LNCAP (cell line): ENCODE measurements around the gene SLC6A18.

Experiments
- TF ChIP-seq, protein P1 (sequence below): fragments of 450-650 bp; IDR thresholded peaks from 2 replicates; pipeline ENCODE4 v1.5.1; 2017; ENCODE audit warnings: mild to moderate bottlenecking

Gene SLC6A18

DNA sequence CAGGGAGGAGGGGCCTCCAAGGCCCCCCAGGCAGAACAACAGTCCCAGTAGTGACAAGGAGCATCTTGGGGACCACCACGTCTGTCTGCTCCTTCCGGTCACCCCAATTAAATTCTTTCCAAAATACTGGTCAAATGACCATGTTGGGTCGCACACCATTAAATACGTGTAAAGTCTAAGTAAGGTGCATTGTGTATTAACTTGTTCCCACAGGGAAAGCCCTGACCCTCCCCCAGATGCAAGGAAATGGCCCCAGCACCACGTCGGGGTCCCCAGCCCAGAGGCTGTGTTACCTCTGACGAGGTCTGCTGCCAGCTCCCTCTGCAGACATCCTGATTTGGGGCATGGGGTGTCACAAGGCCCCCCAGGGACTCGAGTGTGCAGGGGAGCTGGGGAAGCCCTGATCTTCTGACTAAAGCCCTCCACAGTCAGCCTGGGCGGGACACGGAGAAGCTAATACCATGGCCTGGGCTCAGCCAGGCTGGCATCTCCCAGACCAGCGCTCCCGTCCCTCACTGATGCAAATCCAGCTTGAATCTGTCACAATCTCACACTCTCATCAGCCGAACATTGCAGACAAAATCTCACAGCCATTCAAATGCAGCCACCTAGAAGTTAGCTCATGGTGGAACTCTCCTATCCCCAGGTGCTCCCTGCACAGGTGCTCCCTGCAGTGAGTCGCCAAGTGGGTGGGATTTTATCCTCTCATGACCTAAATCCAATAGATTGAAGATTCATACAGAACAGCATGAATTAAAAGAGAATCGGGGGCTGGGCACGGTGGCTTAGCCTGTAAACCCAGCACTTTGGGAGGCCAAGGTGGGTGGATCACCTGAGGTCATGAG lies 56.1 kb downstream of the SLC6A18 start:
- TF ChIP-seq, protein P1, sequence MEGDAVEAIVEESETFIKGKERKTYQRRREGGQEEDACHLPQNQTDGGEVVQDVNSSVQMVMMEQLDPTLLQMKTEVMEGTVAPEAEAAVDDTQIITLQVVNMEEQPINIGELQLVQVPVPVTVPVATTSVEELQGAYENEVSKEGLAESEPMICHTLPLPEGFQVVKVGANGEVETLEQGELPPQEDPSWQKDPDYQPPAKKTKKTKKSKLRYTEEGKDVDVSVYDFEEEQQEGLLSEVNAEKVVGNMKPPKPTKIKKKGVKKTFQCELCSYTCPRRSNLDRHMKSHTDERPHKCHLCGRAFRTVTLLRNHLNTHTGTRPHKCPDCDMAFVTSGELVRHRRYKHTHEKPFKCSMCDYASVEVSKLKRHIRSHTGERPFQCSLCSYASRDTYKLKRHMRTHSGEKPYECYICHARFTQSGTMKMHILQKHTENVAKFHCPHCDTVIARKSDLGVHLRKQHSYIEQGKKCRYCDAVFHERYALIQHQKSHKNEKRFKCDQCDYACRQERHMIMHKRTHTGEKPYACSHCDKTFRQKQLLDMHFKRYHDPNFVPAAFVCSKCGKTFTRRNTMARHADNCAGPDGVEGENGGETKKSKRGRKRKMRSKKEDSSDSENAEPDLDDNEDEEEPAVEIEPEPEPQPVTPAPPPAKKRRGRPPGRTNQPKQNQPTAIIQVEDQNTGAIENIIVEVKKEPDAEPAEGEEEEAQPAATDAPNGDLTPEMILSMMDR: no peak

- TF ChIP-seq, protein P1: no peak
Observed at GRCh38 chr5:1282131-1282992, 57.2 kb downstream of the SLC6A18 start.

DNA sequence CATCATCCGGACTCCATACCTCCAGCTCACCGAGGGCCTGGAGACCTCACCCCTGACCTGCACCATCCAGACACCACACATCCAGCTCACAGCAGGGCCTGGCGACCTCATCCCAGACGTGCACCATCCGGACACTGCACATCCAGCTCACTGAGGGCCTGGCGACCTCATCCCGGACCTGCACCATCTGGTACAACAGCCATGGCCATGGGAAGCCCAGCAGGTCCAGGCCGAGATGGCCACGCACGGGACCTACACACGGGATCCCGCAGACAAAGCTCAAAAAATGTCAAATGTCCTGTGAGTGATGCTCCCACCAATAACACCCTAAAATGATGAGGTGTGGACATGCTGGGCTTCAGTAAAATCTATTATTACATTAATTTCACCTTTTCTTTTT lies 60.0 kb downstream of the SLC6A18 start:
- TF ChIP-seq, protein P1: no peak

DNA sequence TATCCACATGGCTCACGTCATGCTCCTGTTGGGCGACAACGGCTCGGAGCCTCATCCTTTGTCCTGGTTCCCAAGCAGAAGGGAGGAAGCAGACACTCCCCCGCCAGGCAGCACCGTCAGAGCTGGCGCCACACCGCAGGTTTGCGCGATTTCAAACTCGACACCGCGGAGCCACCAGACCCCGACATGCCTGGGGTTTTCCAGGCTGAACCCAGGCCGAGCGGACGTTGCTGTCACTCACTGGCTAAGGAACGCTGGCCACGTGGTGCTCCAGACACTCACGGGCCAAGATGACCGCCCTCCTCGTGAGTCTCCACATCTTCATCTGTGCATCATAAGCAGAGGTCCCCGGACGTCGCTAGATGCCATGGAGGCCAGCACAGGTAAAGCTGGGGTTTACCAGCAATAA lies 60.7 kb downstream of the SLC6A18 start:
- TF ChIP-seq, protein P1: no peak

DNA sequence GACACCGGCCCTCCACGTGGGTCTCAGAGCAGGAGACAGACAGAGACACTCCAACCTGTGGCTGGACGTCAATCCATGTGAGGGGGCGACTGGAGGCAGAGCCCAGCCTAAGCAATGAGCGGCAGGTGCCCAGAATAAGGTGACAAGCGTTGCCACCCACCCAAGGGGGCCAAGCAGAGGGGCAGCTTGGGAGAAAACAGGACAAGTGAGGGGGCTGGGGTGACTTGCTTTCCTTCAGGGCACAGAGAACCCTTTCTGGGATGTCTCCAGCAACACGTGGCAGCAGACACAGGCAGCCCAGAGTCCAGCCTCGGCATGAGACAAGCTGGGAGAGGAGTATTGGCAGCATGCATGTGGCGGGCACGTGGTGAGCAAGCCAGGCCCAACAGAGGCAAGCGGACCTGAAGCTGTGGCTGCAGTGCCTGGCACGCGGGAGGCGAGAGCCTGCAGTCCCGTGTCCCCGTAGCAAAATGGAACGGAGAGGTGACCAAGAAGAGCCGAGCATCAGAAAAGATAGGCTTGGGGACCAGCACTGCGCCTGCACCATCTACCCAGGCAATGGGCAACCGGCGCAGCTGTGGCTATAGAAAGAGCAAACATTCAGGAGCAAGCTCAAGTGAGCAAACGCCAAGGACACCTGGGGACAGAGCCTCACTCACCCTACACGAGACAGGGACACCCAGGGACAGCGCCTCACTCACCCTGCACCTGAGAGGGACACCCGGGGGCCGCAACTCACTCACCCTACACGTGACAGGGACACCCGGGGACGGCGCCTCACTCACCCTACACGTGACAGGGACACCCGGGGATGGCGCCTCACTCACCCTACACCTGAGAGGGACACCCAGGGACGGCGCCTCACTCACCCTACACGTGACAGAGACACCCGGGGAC lies 63.5 kb downstream of the SLC6A18 start:
- TF ChIP-seq, protein P1: no peak

DNA sequence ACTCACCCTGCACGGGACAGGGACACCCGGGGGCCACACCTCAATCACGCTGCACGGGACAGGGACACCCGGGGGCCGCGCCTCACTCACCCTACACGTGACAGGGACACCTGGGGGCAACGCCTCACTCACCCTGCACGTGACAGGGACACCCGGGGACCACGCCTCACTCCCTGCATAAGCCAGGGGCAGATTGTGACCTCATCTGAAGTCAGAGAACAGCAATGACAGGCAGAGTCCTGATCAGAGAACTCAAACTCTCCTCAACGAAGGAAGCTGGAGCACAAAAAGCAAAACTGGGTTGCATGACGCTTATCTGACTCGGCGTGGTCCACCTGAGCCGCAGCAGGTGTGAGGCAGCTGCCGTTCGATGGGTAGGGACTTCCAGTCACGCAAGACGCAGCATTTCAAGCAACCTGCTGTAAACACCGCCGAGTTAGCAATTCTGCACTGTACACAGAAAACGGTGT lies 66.5 kb downstream of the SLC6A18 start:
- TF ChIP-seq, protein P1: no peak

- TF ChIP-seq, protein P1: no peak
Observed at GRCh38 chr5:1292139-1292538, 67.0 kb downstream of the SLC6A18 start.
